ENCODE measurements around the gene NEMP1. TPM values are rescaled to one million over a fixed set of nuclear protein-coding genes. Genes with fewer than 3 reads are reported as not detected.

NEMP1 gene
- polyA plus RNA-seq, 2 of the 4 experiments (the other 2 are of a cell fraction): 12.7 to 28.4 TPM

DNA sequence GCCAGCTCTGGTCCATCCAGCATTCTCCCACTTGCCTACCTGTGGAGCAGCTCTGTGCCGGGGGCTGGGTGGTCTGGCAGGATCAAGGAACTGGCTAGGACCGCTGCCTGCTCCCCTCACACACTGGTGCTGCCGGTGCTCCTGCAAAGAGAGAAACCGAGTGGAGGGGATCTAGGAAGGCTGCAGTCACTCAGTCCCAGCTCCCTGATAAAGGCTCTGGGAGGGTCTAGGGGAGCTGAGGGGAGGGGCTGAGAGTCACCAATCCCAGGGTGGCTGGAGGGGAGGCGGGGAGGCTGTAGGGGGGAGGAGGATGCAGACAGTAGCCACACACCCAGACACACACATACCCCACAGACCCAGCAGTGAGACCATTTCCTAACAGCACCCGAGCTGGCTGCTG, 62.2 kb downstream of the NEMP1 start, which contains the start of gene TAC3 (continued):
- TF ChIP-seq RARB (CRISPR knock-in tag; IDR thresholded peaks at IDR 0.05) (no peak), RCOR1 (IDR thresholded peaks at IDR 0.05; ENCODE audit: low read depth, low read length) (no peak), HEYL (CRISPR knock-in tag; IDR thresholded peaks at IDR 0.05) (no peak)
- TF ChIP-seq, protein P1, sequence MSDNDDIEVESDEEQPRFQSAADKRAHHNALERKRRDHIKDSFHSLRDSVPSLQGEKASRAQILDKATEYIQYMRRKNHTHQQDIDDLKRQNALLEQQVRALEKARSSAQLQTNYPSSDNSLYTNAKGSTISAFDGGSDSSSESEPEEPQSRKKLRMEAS (IDR thresholded peaks at IDR 0.05): no peak
- TF ChIP-seq, protein P2, sequence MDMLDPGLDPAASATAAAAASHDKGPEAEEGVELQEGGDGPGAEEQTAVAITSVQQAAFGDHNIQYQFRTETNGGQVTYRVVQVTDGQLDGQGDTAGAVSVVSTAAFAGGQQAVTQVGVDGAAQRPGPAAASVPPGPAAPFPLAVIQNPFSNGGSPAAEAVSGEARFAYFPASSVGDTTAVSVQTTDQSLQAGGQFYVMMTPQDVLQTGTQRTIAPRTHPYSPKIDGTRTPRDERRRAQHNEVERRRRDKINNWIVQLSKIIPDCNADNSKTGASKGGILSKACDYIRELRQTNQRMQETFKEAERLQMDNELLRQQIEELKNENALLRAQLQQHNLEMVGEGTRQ (IDR thresholded peaks at IDR 0.05): no peak

DNA sequence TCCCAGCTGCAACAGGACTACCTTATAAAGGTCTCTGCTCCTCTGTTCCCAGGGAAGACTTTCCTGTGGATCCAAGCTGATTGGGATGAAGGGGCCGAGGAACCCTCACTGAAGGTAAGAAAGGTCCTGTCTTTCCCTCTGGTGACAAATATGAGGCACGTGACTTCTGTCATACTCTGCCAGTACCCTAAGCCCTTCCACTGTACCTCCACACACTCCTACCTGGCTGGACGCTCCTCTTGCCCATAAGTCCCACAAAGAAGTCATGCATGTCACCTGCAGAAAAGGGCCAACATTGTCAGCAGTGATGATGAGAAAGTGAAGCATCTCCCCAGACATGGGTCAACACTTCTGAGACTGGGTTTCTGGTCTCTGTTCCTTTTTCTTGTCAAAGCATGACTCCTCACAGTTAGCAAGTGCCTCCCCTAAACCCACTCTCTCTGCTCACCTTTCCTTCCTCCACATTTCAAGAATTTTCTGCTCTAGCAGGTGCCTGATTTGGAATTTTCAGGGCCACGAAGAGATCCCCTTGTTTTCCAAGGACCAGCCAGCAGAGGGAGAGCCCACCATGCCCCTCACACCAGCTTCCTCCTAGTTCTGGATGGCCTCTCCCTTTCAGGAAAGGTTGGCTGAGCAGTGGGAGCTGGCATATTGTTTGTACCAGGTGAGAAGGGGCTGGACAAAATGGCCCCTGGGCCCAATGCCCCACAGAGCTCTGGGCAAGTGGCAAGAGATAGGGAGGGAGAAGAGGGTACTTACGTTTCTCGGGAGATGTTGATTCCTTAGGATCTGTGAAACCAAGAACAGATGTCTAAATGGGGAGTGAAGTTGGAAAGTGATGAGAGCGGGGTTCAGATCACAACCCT, 65.8 kb downstream of the NEMP1 start:
- CTCF ChIA-PET: interaction anchor here (0.5 to 3.4 kb wide), 10 partner anchors 9 to 173 kb away, joined by 3 to 31 read pairs (median 4); no protein-coding TSS in a partner anchor

DNA sequence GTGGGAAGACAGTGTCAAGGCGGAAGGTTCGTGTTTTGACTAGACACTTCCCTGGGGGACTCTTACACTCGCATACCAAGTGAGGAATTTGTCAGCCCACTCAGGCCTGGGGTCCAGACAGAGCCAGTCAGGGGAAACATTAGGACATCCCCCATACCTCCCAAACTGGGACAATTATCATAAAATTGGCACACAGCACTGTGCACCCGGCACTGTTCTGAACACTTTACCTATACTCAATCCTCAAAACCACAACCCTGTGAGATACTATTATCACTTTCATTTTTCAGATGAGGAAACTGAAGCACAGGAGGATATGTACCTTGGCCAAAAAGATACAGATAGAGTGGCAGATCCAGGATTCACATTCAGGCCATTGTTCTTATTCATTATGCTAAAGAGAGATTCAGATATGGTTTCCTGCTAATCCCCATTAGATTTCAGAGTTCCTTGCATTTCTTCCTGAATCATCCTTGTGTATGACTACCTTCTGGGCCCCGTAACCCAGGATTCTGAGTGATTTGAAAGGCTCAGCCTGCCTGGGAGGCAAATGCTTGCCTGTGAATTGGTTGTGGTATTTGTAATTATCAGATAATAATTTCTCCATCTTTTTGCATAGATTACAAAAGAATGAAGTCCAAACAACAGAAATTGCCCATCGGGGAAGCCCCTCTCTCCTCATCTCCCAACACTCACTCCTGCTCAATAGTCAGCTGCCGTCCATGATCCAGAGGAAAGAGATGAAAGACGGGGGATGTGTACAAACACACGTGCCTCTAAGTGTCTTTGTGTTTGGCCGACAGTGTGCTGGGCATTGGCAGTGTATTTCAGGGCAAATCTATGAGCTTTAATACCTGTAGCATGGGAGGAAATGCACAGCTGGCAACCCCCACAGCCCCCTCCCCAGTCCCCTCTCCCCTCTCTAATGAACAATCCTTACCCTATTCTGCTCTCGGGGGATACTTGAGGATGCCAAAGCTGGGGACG, 66.9 kb downstream of the NEMP1 start:
- ChIA-PET POLR2A (no interaction called here), CTCF (interaction anchor here (0.9 to 3.4 kb wide), 10 partner anchors 8 to 254 kb away, joined by 3 to 31 read pairs (median 4); partner anchors contain the start of gene STAT6)
- 67% methylated on average over 12 of the region's 12 CpGs for WGBS (ENCODE audit: missing lambda C conversion rate)
- ATAC-seq (no peak), FAIRE-seq (no peak), DNase-seq (ENCODE audit: low read depth in 1 of 2, low spot score in 1 of 2) (no peak)
- TF ChIP-seq JUNB (IDR thresholded peaks at IDR 0.05): no peak
- no peak for TF ChIP-seq EHF (CRISPR knock-in tag; IDR thresholded peaks at IDR 0.05)
- no peak for TF ChIP-seq NPAS2 (CRISPR knock-in tag; IDR thresholded peaks at IDR 0.05; ENCODE audit: borderline replicate concordance)
- TF ChIP-seq SREBF2 (IDR thresholded peaks at IDR 0.05): no peak
- TF ChIP-seq TFCP2L1 (CRISPR knock-in tag; IDR thresholded peaks at IDR 0.05): no peak
- TF ChIP-seq, protein P2 (IDR thresholded peaks at IDR 0.05): no peak
- no peak for TF ChIP-seq HOXB5 (CRISPR knock-in tag; IDR thresholded peaks at IDR 0.05)
- TF ChIP-seq, protein P3, sequence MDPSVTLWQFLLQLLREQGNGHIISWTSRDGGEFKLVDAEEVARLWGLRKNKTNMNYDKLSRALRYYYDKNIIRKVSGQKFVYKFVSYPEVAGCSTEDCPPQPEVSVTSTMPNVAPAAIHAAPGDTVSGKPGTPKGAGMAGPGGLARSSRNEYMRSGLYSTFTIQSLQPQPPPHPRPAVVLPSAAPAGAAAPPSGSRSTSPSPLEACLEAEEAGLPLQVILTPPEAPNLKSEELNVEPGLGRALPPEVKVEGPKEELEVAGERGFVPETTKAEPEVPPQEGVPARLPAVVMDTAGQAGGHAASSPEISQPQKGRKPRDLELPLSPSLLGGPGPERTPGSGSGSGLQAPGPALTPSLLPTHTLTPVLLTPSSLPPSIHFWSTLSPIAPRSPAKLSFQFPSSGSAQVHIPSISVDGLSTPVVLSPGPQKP (IDR thresholded peaks at IDR 0.05; ENCODE audit: low read depth, low read length): no peak
- Histone ChIP-seq H3K4me2 (no peak overlapping the region), H3K9me3 (no peaks in the 10 kb centered on the region), H3K27ac (no peak overlapping the region), H3K4me3 (no peak overlapping the region), H3K4me1 (peaks cover 17% of the 10 kb centered on the region)

More for the DNA sequence above, 65.8 kb downstream of the NEMP1 start:
- DNase-seq (ENCODE audit: low read depth in 1 of 2, low spot score in 1 of 2) (no peak), ATAC-seq (no peak), FAIRE-seq (no peak)
- H3K27ac ChIP-seq: no peak overlapping the region
- POLR2A ChIA-PET: no interaction called here
- no peak overlapping the region for H3K4me3 ChIP-seq
- no peaks in the 10 kb centered on the region for H3K9me3 ChIP-seq
- H3K4me1 ChIP-seq: peaks cover 15% of the 10 kb centered on the region
- TF ChIP-seq SREBF2 (IDR thresholded peaks at IDR 0.05) (no peak), FOSB (CRISPR knock-in tag; IDR thresholded peaks at IDR 0.05) (no peak), RARB (CRISPR knock-in tag; IDR thresholded peaks at IDR 0.05) (no peak), HEYL (CRISPR knock-in tag; IDR thresholded peaks at IDR 0.05) (no peak)
- H3K4me2 ChIP-seq: no peak overlapping the region
- WGBS (ENCODE audit: missing lambda C conversion rate): 47% methylated on average over 7 of the region's 7 CpGs
